ENCODE measurements around the gene TBX15.

GRCh38 chr1:118918230-118918939, 69.8 kb downstream of the TBX15 start:
- TF ChIP-seq EZH2 (IDR thresholded peaks at IDR 0.05; ENCODE audit: borderline replicate concordance, low read depth, low read length, severe bottlenecking) (no peak), CTCF (IDR thresholded peaks at IDR 0.05; ENCODE audit: borderline replicate concordance, extremely low read depth, low read length, poor library complexity, severe bottlenecking) (no peak)

Measured in DND-41 (cell line).